DMS79 treated with DMSO at 0.1 percent for 48 hours (cell line): Measurements from ENCODE around the gene SLC29A4.
"Not testable (repeated sequence)": the region's sequence is repeated elsewhere in the genome, so short reads cannot be mapped to it uniquely, and the experiment has no call there.

Experiments used
- DNase-seq: peaks from one replicate; lab custom pipeline; 2025; lab: John Stamatoyannopoulos, UW

SLC29A4 gene

GRCh38 chr7:5296015-5296610 is 13.4 kb downstream of the SLC29A4 start:
- DNase-seq: no peak

- no peak for DNase-seq
Measured at GRCh38 chr7:5296611-5297226, 14.0 kb downstream of the SLC29A4 start.

- DNase-seq: no peak
Measured at GRCh38 chr7:5300366-5300765, 17.6 kb downstream of the SLC29A4 start.

GRCh38 chr7:5302577-5302976 is 19.8 kb downstream of the SLC29A4 start:
- no peak for DNase-seq

DNA sequence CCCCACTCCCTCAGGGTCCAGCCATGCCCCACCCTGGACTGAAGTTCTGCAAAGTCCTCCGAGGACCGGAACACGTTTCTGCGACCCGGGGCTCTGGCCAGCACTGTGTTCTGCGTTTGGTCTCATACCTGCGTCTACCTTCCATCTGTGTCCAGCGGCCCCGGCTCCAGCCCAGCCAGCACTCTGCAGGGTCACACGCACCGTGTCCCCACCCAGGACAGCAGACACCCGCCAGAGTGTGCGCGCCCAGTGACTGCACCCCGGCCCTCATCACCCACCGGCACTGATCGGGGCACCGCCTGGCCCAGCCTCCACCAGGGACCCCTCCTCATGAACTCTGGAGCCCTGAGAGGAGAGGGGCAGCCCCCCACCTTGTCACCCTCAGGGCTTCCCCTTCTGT is 20.3 kb downstream of the SLC29A4 start:
- no peak for DNase-seq

- no peak for DNase-seq
Measured at GRCh38 chr7:5303591-5304505, 21.1 kb downstream of the SLC29A4 start.

- DNase-seq: not testable (repeated sequence)
Measured at GRCh38 chr7:5305050-5305449, 22.3 kb downstream of the SLC29A4 start.

GRCh38 chr7:5307221-5308142 is 24.7 kb downstream of the SLC29A4 start:
- not testable (repeated sequence) for DNase-seq

- DNase-seq: no peak
Measured at GRCh38 chr7:5309146-5309545, 26.4 kb downstream of the SLC29A4 start.

DNA sequence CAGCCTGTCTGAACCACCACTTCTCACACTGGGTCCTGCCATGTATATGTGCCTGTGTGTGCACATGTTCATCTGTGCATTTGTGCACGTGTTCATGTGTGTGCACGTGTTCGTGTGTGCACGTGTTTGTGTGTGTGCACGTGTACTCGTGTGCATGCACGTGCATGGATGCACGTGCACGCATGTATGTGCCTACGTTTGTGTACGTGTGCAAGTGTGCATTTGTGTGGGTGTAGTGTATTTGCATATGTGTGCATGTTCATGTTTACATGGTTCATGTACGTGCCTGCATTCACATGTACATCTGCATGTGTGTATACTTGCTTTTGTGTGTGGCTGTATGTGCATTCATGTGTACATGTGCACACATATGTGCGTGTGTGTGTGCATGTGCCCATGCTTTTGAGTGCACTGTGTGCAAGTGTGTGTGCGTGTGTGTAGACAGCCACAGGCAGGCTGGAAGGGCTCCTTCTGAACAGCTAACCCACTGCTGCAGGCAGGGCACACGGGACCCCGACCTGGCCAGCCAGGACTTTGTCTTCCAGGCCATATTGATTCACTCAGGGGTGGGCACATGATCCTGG is 28.2 kb downstream of the SLC29A4 start:
- no peak for DNase-seq

GRCh38 chr7:5312276-5313070 is 29.7 kb downstream of the SLC29A4 start:
- not testable (repeated sequence) for DNase-seq

DNA sequence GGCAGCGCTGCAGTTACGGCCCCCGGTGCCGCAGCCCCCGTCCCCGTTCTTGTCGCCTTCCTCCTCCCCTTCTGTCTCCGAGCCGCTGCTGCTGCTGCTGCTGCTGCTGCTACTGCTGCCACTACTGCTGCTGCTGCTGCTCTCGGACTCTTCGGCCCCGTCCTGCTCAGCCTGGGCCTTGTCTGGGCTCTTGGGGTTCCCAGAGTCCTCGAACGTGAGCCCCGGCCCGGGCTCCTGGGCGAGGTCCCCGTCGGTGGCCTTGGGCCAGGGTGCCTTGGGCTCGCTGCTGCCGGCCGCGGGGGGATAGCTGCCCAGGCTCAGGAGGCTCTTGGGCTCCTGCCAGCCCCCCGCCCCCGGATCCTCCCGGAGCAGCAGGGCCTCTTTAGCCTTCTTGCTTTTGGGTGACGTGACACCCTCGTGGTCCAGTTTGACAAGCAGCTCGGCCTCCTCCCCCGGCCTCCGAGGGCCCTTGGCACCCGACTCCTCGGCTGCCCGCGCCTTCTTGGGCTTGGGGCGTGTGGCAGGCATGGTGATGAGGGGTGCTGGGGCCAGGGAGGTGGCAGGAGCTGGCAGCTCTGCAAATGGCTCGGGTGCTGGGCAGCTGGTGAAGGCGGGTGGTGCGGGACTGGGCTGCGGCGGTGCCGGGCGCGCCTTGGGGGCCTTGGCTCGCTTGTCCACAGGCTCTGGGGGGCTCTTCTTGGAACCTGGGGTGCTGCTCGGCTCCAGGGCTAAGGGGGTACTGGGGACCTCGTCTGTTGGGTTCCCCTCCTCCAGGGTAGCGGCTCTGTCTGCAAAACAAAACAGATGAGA is 30.5 kb downstream of the SLC29A4 start:
- DNase-seq: not testable (repeated sequence)

DNA sequence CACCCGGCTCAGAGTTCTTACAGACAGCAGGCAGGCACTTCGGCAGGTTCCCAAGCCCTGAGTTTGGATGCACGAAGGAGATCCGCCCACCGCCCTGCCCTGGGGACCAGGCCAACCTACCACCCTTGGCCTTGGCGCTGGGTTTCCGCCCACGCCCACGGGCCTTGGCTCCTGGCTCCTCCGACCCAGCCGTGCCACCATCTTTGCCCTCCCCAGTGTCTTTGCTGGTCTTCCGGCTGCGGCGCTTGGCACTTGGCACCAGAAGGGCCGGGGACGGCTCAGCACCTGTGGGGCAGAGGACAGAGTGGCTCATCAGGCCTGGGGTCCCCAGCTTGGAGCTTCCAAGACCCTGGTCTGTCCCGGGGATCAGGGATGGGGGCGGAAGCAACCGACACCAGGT is 32.1 kb downstream of the SLC29A4 start:
- no peak for DNase-seq

GRCh38 chr7:5315761-5316160 is 33.0 kb downstream of the SLC29A4 start:
- DNase-seq: no peak

GRCh38 chr7:5318613-5319012 is 35.9 kb downstream of the SLC29A4 start:
- not testable (repeated sequence) for DNase-seq

DNA sequence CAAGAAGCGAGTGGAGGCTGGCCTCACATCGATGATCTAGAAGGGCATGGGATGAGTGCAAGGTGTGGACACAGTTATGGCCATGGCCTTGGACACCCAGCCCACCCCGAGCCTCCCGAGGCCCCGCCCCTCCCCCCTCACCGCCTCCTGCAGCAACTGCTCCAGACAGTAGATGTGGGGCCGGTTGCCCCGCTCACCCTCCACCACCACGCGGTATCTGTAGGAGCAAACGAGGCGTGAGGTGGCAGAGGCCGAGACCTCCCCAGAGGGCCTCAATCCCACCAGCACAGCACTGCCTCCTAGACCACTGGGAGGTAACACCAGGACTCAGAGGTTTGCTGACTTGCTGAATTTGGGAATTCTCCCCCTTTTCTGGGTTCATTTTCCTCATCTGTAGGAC is 37.6 kb downstream of the SLC29A4 start:
- DNase-seq: no peak

GRCh38 chr7:5320802-5321396 is 38.2 kb downstream of the SLC29A4 start:
- DNase-seq: no peak

DNA sequence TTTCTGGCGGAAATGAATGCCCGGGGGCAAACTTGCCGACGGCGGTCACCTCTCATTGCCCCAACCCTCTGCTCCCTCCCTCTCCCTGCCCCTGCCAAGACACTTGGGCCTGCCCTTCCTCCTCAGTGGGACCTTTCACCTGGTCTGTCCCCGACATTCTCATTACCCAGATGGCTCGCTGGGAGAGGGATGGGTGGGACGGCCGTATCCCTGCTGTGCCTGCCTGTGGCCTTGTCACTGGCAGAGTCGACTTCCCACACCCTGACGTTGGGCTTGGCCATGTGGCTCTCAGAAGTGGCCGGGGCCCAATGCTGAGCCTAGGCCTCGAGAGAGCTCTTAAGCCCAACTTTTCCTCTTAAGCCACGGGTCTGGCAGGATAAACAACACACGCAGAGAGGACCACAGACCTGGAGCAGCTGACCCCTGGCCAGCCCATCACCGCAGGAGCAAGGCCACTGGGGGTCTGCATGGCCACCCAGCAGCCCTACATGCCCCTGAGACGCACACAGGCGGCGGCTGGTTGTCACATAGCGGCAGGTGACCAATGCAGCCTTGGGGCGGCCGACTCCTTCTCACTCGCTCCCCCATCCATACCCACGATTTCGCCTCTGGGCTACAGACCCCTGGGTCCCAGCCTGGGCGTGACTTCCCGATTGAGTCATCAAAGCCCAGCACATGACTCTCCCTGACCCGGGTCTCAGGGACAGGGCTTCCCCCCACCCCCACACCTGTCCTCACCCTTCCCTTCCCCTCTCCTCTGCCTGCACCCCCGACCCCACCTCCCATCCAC is 40.1 kb downstream of the SLC29A4 start:
- DNase-seq: no peak
